HT1080 (cell line): ENCODE data around the gene CHTOP. TPM values are rescaled to one million over a fixed set of nuclear protein-coding genes. Genes with fewer than 3 reads are reported as not detected.
A peak's percentile ranks its signal among the peaks of the same experiment; 100 is the strongest.
"Not testable (repeated sequence)": the region's sequence is repeated elsewhere in the genome, so short reads cannot be mapped to it uniquely, and the experiment has no call there.

Source experiments
- DNase-seq: peaks from one replicate; pipeline ENCODE4 v3.0.0-alpha.2; 2015; ENCODE audit warnings: low read depth
- total RNA-seq: library from RNA; depleted of rRNA; stranded (reverse); fragments of >200 nt; shearing (Covaris generic); gene quantifications from 2 replicates; pipeline ENCODE4 v1.2.3, GENCODE V29; 2014

CHTOP gene
- total RNA-seq, 1 experiment from 2014 or later = 55.8 TPM

- peak; percentile 83 for DNase-seq
Measured at GRCh38 chr1:153658400-153659174, 24.7 kb downstream of the CHTOP start, which contains the start of gene SNAPIN. Gene SNAPIN (plus strand): TSS chr1:153658703. CDS start chr1:153658744, 41 bp downstream.

- DNase-seq = no peak
Measured at GRCh38 chr1:153659175-153659534, 25.3 kb downstream of the CHTOP start.

GRCh38 chr1:153659656-153660055, 25.8 kb downstream of the CHTOP start:
- no peak for DNase-seq

DNA sequence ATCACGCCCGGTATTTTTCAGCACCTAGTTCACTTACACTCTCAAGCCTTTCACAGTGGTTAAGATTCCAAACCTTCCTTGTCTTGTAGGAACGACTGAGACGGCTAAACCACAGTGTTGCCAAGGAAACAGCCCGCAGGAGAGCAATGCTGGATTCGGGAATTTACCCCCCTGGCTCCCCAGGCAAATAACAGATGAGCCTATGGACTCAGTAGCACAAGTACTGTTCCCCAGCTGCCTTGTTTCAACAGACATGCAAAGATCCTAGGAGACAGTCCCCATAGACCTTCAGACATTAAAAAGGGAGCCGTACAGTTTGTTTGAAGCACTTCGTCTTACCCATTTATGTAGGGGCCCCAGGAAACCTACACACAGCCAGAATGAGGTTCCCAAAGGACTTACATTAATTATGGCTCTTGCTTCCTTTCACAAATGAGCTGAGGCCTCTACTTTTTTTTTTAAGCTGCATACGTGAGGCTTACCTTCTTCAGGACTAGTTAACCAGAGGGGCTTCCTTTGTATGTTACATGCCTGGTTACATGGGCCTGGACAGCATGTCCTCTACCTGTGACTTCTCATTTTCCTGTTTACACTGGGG, 27.3 kb downstream of the CHTOP start:
- no peak for DNase-seq

DNA sequence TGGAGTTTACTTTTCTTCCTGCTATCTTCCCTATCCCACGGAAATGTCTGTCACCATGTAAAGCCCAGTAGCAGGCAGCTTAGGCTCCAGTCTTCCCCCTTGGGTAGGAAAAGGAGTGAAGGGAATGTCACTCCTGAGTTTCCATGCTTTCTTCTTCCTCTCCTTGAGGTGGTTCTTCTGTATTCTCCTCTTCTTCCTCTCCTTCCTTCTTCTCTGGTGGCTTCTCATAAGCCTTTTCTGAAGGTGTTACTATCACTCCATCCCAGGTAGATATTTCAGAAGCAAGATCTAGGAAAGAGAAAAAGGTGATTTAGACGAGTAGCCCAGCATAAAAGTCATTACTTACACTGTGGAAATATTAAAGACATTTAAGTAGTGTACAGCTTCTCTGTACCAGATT, 28.4 kb downstream of the CHTOP start:
- no peak for DNase-seq

DNA sequence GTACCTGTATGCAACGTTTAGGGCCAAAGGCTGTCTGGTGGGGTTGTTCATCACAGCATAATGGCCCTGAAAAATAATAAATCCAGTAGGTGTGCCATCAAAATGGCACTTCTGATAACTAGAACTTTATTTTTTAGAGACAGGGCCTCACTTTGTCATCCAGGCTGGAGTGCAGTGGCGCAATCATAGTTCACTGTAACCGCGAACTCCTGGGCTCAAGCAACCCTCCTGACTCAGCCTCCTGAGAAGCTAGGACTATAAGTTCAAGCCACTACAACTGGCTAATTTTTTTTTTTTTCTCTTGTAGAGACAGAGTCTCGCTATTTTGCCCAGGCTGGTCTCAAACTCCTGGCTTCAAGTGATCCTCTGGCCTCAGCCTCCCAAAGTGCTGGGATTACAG, 29.3 kb downstream of the CHTOP start:
- DNase-seq = peak; percentile 38

DNA sequence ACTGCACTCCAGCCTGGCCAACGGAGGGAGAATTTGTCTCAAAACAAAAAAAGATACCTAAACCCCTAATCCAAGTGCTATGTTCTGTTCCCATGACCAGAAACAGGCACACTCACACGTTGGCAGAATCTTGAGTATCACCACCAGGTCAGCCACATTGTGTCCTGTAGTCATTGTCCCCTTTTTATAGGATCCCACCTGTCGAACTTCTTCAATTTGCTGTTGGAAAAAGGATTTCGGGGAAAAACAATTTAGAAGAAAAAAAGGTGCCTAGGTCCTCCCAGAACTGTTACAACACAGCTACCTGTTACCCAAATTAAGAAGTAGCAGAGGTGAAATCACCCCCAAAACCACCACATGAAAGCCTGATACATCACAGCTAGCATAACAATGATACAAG, 33.6 kb downstream of the CHTOP start:
- DNase-seq = no peak

GRCh38 chr1:153668672-153669071, 34.8 kb downstream of the CHTOP start:
- DNase-seq = not testable (repeated sequence)

DNA sequence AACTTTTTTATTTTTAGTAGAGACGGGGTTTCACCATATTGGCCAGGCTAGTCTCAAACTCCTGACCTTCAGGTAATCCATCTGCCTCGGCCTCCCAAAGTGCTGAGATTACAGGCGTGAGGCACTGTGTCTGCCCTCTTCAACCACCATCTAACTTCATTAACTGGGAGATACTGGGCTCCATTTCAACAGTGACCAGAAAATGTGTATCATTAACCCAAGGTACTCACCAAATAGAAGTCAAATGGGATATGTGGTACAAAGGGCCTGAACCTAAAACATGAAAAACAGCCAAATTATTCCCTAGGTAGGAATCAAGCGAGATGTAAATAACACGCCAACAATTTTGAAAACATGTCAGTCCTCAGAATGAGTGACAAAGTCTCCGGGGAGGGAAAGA, 35.7 kb downstream of the CHTOP start:
- no peak for DNase-seq

GRCh38 chr1:153670257-153670858, 36.5 kb downstream of the CHTOP start:
- no peak for DNase-seq

DNA sequence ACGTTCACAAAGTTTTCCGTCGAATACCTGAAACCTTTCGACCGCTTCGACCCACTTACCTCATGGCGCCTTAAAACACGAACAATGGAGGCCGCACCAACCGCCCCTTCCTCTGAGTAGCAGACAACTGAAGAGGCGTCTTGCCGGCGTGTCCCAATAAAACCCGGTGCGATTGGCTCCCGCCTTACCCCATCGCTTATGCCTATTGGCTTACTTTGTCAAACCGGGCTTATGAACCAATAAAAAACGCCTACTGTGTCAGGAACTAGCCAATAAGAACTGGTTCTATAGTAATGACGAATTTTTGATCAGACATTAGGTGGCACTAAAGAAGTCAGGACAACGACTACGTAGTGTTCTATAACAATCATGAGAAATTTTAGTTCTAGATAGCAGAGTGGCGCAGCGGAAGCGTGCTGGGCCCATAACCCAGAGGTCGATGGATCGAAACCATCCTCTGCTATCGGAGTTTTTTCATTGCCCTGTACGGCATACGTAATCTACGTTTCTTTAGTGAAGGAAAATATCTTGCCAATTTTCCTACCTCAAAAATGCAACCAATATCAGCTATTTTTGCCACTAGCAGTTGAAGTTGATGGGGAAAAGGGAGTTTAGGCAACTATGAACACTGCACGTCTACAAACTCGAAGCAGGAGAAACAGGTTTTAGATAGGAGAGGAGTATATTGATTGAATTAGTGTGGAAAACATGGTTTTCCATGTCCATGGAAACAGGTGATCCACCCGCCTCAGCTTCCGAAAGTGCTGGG, 37.2 kb downstream of the CHTOP start, which contains the start of gene ILF2:
Gene ILF2 (minus strand): TSS at position 135 of the 769 bp plus-strand sequence. CDS start 71 bp downstream, at position 64.
- DNase-seq = peak; percentile 100

DNA sequence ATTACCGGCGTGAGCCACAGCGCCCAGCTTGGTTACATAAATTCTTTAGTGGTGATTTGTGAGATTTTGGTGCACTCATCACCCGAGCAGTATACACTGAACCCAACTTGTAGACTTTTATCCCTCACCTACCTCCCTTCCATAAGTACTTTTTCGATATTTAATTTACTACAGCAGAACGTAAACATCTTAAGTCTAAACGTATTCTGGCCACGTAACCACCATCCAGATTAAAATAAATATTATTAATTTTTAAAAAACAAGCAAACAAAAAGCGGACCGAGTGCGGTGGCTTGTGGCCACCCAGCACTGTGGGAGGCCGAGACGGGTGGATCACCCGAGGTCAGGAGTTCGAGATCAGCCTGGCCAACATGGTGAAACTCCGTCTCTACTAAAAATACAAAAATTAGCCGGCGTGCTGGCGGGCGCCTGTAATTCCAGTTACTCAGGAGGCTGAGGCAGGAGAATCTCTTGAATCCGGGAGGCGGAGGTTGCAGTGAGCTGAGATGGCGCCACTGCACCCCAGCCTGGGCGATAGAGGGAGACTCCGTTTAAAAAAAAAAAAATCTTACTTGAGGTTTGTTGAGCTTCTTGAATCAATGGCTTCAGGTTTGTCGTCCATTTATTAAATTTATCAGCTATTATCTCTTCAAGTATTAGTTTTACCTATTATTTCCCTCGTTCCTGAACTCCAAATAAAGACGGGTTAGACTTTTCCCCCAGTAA, 37.9 kb downstream of the CHTOP start:
- peak; percentile 60 for DNase-seq

DNA sequence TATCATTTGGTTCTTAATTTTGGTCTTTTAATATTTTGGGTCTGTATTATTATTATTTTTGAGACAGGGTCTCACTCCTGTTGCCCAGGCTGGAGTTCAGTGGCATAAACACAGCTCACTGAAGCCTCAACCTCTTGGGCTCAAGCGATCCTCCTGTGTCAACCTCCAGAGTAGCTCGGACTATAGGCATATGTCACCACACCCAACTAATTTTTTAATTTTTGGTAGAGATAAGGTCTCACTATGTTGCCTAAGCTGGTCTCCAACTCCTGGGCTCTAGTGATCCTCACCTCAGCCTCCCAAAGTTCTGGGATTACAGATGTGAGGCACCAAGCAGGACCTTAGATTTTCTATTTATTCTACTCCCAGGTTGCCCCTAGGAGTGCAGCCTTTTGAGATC, 39.6 kb downstream of the CHTOP start:
- no peak for DNase-seq

DNA sequence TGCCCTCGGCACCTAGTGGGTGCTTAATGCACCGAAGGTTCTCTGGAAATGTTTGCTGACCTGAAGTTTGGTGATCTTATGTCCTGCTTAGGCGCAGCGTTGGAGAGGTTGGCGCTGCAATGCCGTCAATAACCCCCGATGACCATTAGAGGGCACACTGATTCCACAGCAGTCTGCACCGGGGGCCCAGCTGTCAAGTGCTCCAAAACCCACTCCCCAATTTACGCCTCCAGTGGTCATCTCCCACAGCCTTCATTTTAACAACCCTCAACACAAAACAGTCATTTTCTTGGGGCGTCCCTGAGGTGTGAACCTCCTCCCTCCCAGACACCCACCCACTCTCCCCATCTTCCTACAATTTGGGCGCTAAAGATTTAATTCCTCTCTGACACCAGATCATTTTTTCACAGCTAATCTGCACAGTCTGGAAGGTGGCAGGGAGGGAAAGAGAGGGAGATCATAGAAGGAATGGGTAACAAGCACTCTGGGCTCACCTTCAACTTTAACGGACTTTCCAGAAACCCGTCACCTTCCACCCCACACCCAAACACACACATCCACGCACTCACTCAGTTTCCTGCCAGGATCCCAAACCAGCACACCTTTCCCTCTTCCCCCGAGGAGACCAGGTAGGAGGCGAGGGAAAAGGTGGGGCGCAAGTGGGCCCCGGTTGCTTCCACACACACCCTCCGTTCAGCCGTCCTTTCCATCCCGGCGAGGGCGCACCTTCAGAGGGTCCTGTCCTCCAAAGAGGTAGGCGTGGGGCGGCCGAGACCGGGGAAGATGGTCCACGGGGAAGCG, 44.1 kb downstream of the CHTOP start:
- peak; percentile 29 for DNase-seq

GRCh38 chr1:153678519-153679336, 44.9 kb downstream of the CHTOP start, which contains the start of gene NPR1:
Gene NPR1 (plus strand): TSS chr1:153678688. CDS start chr1:153679109, 421 bp downstream.
- DNase-seq = peak; percentile 10

- DNase-seq = no peak
Measured at GRCh38 chr1:153679337-153680119, 45.7 kb downstream of the CHTOP start.

DNA sequence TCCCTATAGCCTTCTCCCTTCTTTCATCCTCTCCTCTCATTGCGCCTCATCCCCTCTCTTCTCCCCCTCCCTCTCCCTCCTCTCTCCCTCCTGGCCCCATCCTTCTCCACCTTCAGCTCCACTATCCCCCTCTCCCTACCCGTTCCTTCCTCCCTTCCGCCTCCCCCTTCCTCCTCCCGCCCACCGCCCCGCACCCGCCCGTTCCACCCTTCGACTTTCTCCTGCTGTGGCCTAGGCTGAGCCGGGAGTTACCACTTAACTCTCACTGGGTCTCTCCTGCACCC, 46.2 kb downstream of the CHTOP start:
- DNase-seq = no peak

GRCh38 chr1:153682730-153683129, 48.9 kb downstream of the CHTOP start:
- DNase-seq = no peak

DNA sequence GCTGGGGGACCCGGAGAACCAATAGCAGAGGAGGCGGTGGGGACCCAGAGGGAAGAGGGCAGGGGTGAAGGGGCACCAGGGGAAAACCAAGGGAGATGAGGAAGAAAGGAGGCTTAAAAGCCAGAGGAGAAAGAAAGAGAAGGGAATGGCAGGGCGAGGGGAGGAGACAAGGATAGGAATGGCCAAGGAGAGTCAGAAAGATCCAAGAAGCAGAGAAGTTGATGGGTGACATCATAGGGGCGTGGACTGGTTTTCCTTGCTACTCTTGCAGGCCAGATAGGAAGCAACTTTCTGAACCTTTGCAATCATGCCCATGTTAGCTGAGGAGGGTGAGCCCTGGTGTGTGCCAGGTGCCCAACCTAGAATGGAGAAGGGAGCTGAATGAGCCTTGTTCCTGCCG, 50.0 kb downstream of the CHTOP start:
- DNase-seq = no peak
